H9 (cell line): Measurements from ENCODE around the gene FARSB. TPM values are rescaled to one million over a fixed set of nuclear protein-coding genes. Genes with fewer than 3 reads are reported as not detected.

ENCODE experiments used
- DNase-seq: peaks from one replicate; pipeline ENCODE4 v3.0.0-alpha.2; 2017
- H2AFZ ChIP-seq: one replicate; pipeline ENCODE4 v1.6.1; 2013; ENCODE audit warnings: mild to moderate bottlenecking, low read length, control low read depth, moderate library complexity
- H2AK5ac ChIP-seq: 2 replicates; pipeline ENCODE4 v1.6.1; 2013; ENCODE audit warnings: low read length, control low read depth, mixed read lengths; ENCODE audit not compliant: insufficient read length
- H2BK120ac ChIP-seq: one replicate; pipeline ENCODE4 v1.6.1; 2013; ENCODE audit warnings: low read depth, mild to moderate bottlenecking, low read length, control low read depth, inconsistent platforms; ENCODE audit not compliant: poor library complexity, severe bottlenecking
- H2BK12ac ChIP-seq: 2 replicates; pipeline ENCODE4 v1.6.1; 2013; ENCODE audit warnings: low read length, control low read depth, mixed read lengths, low read depth; ENCODE audit not compliant: insufficient read length
- H2BK15ac ChIP-seq: 2 replicates; pipeline ENCODE4 v1.6.1; 2013; ENCODE audit warnings: low read depth, low read length, control low read depth
- H2BK20ac ChIP-seq: one replicate; pipeline ENCODE4 v1.6.1; 2013; ENCODE audit warnings: low read depth, mild to moderate bottlenecking, low read length, control low read depth, inconsistent platforms; ENCODE audit not compliant: poor library complexity, severe bottlenecking
- H2BK5ac ChIP-seq: 2 replicates; pipeline ENCODE4 v1.6.1; 2013; ENCODE audit warnings: low read length, control low read depth, mixed read lengths; ENCODE audit not compliant: insufficient read length
- H3K14ac ChIP-seq: 2 replicates; pipeline ENCODE4 v1.6.1; 2013; ENCODE audit warnings: low read length, control low read depth; ENCODE audit not compliant: insufficient read depth
- H3K18ac ChIP-seq: 2 replicates; pipeline ENCODE4 v1.6.1; 2013; ENCODE audit warnings: low read depth, mild to moderate bottlenecking, mixed read lengths, low read length, control low read depth; ENCODE audit not compliant: insufficient read length
- H3K23ac ChIP-seq: 2 replicates; pipeline ENCODE4 v1.6.1; 2013; ENCODE audit warnings: low read length, control low read depth, mixed read lengths, low read depth; ENCODE audit not compliant: insufficient read length
- H3K23me2 ChIP-seq: 2 replicates; pipeline ENCODE4 v1.6.1; 2013; ENCODE audit warnings: low read depth, mild to moderate bottlenecking, mixed read lengths, low read length, control low read depth; ENCODE audit not compliant: insufficient read length, poor library complexity, severe bottlenecking
- H3K27ac ChIP-seq: 2 replicates; pipeline ENCODE4 v1.5.1; 2013; ENCODE audit warnings: low read length, control low read depth, mixed read lengths, low read depth; ENCODE audit not compliant: insufficient read length
- H3K27me3 ChIP-seq: 2 replicates; pipeline ENCODE4 v1.6.1; 2013; ENCODE audit warnings: low read length, control low read depth, inconsistent platforms; ENCODE audit not compliant: insufficient read depth
- H3K4ac ChIP-seq: 2 replicates; pipeline ENCODE4 v1.6.1; 2013; ENCODE audit warnings: low read depth, mild to moderate bottlenecking, control low read depth, inconsistent platforms, low read length, moderate library complexity
- H3K4me1 ChIP-seq: 2 replicates; pipeline ENCODE4 v1.6.1; 2013; ENCODE audit warnings: low read length, control low read depth, inconsistent platforms; ENCODE audit not compliant: insufficient read depth
- H3K4me2 ChIP-seq: 2 replicates; pipeline ENCODE4 v1.6.1; 2013; ENCODE audit warnings: low read length, control low read depth, mixed read lengths; ENCODE audit not compliant: insufficient read length, insufficient read depth
- H3K56ac ChIP-seq: 2 replicates; pipeline ENCODE4 v1.6.1; 2013; ENCODE audit warnings: low read depth, mild to moderate bottlenecking, mixed read lengths, low read length, control low read depth; ENCODE audit not compliant: insufficient read length
- H3K79me1 ChIP-seq: 2 replicates; pipeline ENCODE4 v1.6.1; 2013; ENCODE audit warnings: low read depth, mild to moderate bottlenecking, moderate library complexity, low read length, control low read depth, inconsistent platforms; ENCODE audit not compliant: insufficient read depth, poor library complexity, severe bottlenecking
- H3K79me2 ChIP-seq: 2 replicates; pipeline ENCODE4 v1.6.1; 2013; ENCODE audit warnings: low read length, control low read depth, inconsistent platforms; ENCODE audit not compliant: insufficient read depth
- H3K9ac ChIP-seq: 2 replicates; pipeline ENCODE4 v1.6.1; 2013; ENCODE audit warnings: low read length, control low read depth, mixed read lengths; ENCODE audit not compliant: insufficient read length; ENCODE audit errors: extremely low read depth
- H3K9me3 ChIP-seq: one replicate; pipeline ENCODE4 v1.6.1; 2013; ENCODE audit warnings: low read depth, low read length, inconsistent platforms; ENCODE audit not compliant: control insufficient read depth
- H3T11ph ChIP-seq: one replicate; pipeline ENCODE4 v1.6.1; 2013; ENCODE audit warnings: mild to moderate bottlenecking, low read length, control low read depth, inconsistent platforms
- H4K20me1 ChIP-seq: one replicate; pipeline ENCODE4 v1.6.1; 2013; ENCODE audit not compliant: control insufficient read depth, insufficient read length, insufficient read depth
- H4K5ac ChIP-seq: 2 replicates; pipeline ENCODE4 v1.6.1; 2013; ENCODE audit warnings: low read depth, mild to moderate bottlenecking, mixed read lengths, low read length, control low read depth; ENCODE audit not compliant: insufficient read length
- H4K8ac ChIP-seq: replicated peaks from 2 replicates; pipeline ENCODE4 v1.6.1; 2013; ENCODE audit warnings: low read length, control low read depth, mixed read lengths, low read depth; ENCODE audit not compliant: insufficient read length
- H4K91ac ChIP-seq: 2 replicates; pipeline ENCODE4 v1.6.1; 2013; ENCODE audit warnings: low read depth, mild to moderate bottlenecking, moderate library complexity, mixed read lengths, low read length, control low read depth; ENCODE audit not compliant: insufficient read length
- H3K27ac Mint-ChIP-seq, 3 experiments: 2 replicates in 2 of 3; 3 replicates in 1 of 3; pipeline ENCODE4 v1.8.0; 2020 to 2021; ENCODE audit warnings: mixed read lengths in 3 of 3, mild to moderate bottlenecking in 1 of 3, moderate library complexity in 1 of 3
- H3K27me3 Mint-ChIP-seq: 2 replicates; pipeline ENCODE4 v1.8.0; 2021; ENCODE audit warnings: low read depth, mild to moderate bottlenecking, moderate library complexity, mixed read lengths
- H3K36me3 Mint-ChIP-seq, 3 experiments: 2 replicates in 2 of 3; 3 replicates in 1 of 3; pipeline ENCODE4 v1.8.0; 2020 to 2021; ENCODE audit warnings: low read depth in 3 of 3, mixed read lengths in 3 of 3; ENCODE audit not compliant: insufficient read depth in 1 of 3
- H3K4me1 Mint-ChIP-seq, 2 experiments: 2 replicates each; pipeline ENCODE4 v1.8.0; 2020; ENCODE audit warnings: mixed read lengths in 2 of 2
- H3K4me3 Mint-ChIP-seq, 2 experiments: 2 replicates in 1 of 2; 3 replicates in 1 of 2; pipeline ENCODE4 v1.8.0; 2020 to 2021; ENCODE audit warnings: mild to moderate bottlenecking in 2 of 2, mixed read lengths in 2 of 2, moderate library complexity in 1 of 2
- H3K9me3 Mint-ChIP-seq, 2 experiments: 2 replicates in 1 of 2; 3 replicates in 1 of 2; pipeline ENCODE4 v1.8.0; 2020; ENCODE audit warnings: mild to moderate bottlenecking in 2 of 2, mixed read lengths in 2 of 2, moderate library complexity in 1 of 2
- CTCF ChIP-seq: fragments of 200-600 bp; sonication (generic); conservative IDR thresholded peaks from 3 replicates; pipeline ENCODE4 v1.8.0; 2021; ENCODE audit warnings: antibody characterized with exemption, mild to moderate bottlenecking
- WGBS: extraction: QIAGEN DNeasy Blood & Tissue Kit; methylation state at CpG from one replicate; pipeline ENCODE4 v1.1.7; 2013; ENCODE audit warnings: missing lambda C conversion rate, low lambda C conversion rate, mixed read lengths; ENCODE audit not compliant: insufficient read length; ENCODE audit errors: extremely low coverage; 5-methylcytosine and 5-hydroxymethylcytosine counted together
- total RNA-seq: library from RNA; stranded (reverse); gene quantifications from 2 replicates; pipeline ENCODE4 v1.2.1, GENCODE V29; 2021

The FARSB gene
- total RNA-seq, 1 experiment from 2014 or later: 32.1 TPM

- DNase-seq: no peak
- H2AFZ ChIP-seq: no peak overlapping the region
- no peaks in the 10 kb centered on the region for H3K79me1 ChIP-seq
- no peak overlapping the region for H2BK12ac ChIP-seq
- no peaks in the 10 kb centered on the region for H3K9me3 Mint-ChIP-seq
- no peak overlapping the region for H4K5ac ChIP-seq
- no peak overlapping the region for H4K8ac ChIP-seq
- H3T11ph ChIP-seq: no peak overlapping the region
- H3K27ac Mint-ChIP-seq: no peak overlapping the region
- no peaks in the 10 kb centered on the region for H4K20me1 ChIP-seq
- no peaks in the 10 kb centered on the region for H3K27me3 ChIP-seq
- no peaks in the 10 kb centered on the region for H3K79me2 ChIP-seq
- no peak overlapping the region for H3K23ac ChIP-seq
- H3K14ac ChIP-seq: no peak overlapping the region
- no peak overlapping the region for H3K4me2 ChIP-seq
- H3K4me1 Mint-ChIP-seq: peaks cover 4 to 6% of the 10 kb centered on the region in 2 experiments
- H3K4ac ChIP-seq: no peak overlapping the region
- no peaks in the 10 kb centered on the region for H3K23me2 ChIP-seq
- peaks cover 39% of the 10 kb centered on the region for H3K27me3 Mint-ChIP-seq
- no peak for TF ChIP-seq CTCF
- H3K4me3 Mint-ChIP-seq: no peak overlapping the region
- H3K9me3 ChIP-seq: no peaks in the 10 kb centered on the region
- no peaks in the 10 kb centered on the region for H3K4me1 ChIP-seq
- no CpG with 5 or more reads among the region's 4 CpGs for WGBS
- H2BK20ac ChIP-seq: no peak overlapping the region
- H3K27ac ChIP-seq: no peak overlapping the region
- no peak overlapping the region for H3K56ac ChIP-seq
- no peak overlapping the region for H2AK5ac ChIP-seq
- no peak overlapping the region for H3K18ac ChIP-seq
- H3K9ac ChIP-seq: no peak overlapping the region
- H2BK120ac ChIP-seq: no peak overlapping the region
- no peak overlapping the region for H4K91ac ChIP-seq
- H2BK5ac ChIP-seq: no peak overlapping the region
- no peaks in the 10 kb centered on the region; a peak in 1 of 7 replicates for H3K36me3 Mint-ChIP-seq
- no peak overlapping the region for H2BK15ac ChIP-seq
These were observed 94.7 kb downstream of the FARSB start for GRCh38 chr2:222561151-222561550.
